D721Med (cell line): ENCODE measurements around the gene VPS9D1.

Experiments
- DNase-seq: peaks from one replicate; pipeline ENCODE4 v3.0.0; 2011; ENCODE audit warnings: low spot score; ENCODE audit not compliant: insufficient read length
- FAIRE-seq: peaks from 2 replicates; lab custom pipeline; 2011; peaks lifted over from hg19 to GRCh38; lab: Jason Lieb, UNC
- TF ChIP-seq, protein P1 (sequence below): IDR thresholded peaks from 2 replicates; pipeline ENCODE4 v1.5.1; 2012; ENCODE audit warnings: mild to moderate bottlenecking, control low read depth; ENCODE audit not compliant: insufficient read depth; ENCODE audit errors: missing control alignments

The VPS9D1 gene

DNA sequence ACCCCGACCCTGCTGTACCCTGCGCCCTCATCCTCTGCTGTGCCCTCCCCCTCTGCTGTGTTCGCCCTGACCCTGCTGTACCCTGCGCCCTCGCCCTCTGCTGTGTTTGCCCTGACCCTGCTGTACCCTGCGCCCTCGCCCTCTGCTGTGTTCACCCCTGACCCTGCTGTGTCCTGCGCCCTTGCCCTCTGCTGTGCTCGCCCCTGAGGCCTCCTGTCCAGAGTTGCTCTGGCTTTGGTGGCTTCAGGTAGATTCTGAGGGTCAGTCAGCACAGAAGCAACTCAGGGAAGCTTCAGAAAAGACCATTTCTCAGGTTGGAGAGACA lies 12.2 kb upstream of the VPS9D1 start:
- FAIRE-seq (no peak), DNase-seq (no peak)

GRCh38 chr16:89732142-89732917 lies 11.6 kb upstream of the VPS9D1 start:
- DNase-seq (no peak), FAIRE-seq (no peak)
- TF ChIP-seq, protein P1, sequence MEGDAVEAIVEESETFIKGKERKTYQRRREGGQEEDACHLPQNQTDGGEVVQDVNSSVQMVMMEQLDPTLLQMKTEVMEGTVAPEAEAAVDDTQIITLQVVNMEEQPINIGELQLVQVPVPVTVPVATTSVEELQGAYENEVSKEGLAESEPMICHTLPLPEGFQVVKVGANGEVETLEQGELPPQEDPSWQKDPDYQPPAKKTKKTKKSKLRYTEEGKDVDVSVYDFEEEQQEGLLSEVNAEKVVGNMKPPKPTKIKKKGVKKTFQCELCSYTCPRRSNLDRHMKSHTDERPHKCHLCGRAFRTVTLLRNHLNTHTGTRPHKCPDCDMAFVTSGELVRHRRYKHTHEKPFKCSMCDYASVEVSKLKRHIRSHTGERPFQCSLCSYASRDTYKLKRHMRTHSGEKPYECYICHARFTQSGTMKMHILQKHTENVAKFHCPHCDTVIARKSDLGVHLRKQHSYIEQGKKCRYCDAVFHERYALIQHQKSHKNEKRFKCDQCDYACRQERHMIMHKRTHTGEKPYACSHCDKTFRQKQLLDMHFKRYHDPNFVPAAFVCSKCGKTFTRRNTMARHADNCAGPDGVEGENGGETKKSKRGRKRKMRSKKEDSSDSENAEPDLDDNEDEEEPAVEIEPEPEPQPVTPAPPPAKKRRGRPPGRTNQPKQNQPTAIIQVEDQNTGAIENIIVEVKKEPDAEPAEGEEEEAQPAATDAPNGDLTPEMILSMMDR = no peak

More for the DNA sequence above, 12.2 kb upstream of the VPS9D1 start:
- TF ChIP-seq, protein P1 = no peak

GRCh38 chr16:89730610-89731234 lies 10.0 kb upstream of the VPS9D1 start:
- DNase-seq = no peak
- TF ChIP-seq, protein P1 = no peak
- no peak for FAIRE-seq

GRCh38 chr16:89729863-89730593 lies 9.3 kb upstream of the VPS9D1 start:
- TF ChIP-seq, protein P1 = no peak
- DNase-seq (no peak), FAIRE-seq (no peak)

DNA sequence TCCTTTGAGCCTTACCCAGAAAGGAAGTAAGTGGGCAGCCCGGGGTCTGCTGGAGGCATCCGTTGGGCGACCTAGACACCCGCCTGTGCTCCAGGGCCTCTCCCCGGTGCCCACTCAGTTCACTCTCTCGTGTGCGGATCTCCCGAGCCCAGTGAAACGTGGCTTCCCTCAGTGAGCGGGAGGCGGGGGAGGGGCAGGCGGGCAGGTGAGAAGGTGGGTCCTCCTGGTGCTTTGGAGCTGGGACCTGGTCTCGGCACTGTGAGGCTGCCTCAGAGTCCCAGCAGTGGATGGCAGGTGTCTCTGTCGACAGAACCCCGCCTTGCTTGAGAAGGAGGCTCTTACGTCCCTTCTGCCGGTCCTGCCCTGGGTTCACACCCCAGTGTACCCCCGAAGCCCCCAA lies 8.6 kb upstream of the VPS9D1 start:
- no peak for FAIRE-seq
- DNase-seq = no peak
- TF ChIP-seq, protein P1 = no peak

GRCh38 chr16:89727406-89728120 lies 6.9 kb upstream of the VPS9D1 start:
- TF ChIP-seq, protein P1 = no peak
- FAIRE-seq (no peak), DNase-seq (no peak)
